Measurements from ENCODE around the gene KIAA0040. TPM values are rescaled to one million over a fixed set of nuclear protein-coding genes. Genes with fewer than 3 reads are reported as not detected.

Gene KIAA0040
- total and polyA plus RNA-seq, 10 of the 15 experiments (the other 5 are each of a cell fraction or from before 2014, with no cell fraction given): 7.6 to 47.7 (median 23.5) TPM

DNA sequence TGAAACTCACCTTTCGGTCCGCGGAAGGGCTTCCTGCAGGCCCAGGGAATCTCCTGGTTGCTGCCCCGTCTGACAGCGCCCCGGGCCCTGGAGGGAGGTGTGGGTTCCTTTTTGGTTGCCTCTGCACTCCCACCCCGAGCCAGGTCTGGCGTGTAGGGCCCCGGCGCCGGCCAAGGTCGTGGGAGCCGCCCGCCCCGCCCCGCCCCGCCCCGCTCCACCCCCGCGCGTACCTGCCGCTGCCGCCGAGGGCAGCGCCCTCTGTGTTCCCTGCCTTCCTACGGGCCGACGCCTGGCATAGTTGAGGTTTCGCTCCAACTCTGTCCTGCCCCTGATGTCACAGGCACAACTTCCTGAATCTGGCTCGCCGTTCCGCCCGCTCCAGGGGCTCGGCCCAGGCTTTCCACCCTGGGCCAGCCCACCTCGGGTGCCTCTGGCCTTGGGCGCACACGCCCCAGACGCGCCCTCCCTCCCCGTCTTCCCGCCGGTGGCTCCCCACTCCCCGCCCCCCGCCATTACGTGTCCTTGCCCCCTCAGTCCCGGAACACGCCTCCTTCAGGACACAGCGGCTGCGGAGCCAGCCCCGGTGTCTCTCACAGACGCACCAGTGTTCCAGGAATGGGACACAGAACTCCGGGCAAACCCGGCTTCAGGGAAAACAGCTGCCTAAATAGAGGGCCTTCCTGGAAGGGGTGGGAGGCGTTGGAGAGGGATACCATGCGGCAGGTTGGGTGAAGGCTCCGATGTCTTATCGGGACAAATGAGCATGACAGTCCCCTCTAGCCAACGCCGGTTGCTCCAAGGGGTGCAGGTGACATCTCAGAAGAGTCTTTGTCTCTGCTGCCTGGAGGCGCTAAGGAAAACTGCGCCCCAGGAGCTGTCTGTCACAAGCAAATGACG, at the start of gene KIAA0040 (continued):
- TF ChIP-seq EP300 (IDR thresholded peaks at IDR 0.05; ENCODE audit: borderline replicate concordance in 1 of 2, control insufficient read depth in 1 of 2, low read depth in 2 of 2, low read length in 2 of 2) (no peak), RCOR1 (conservative IDR thresholded peaks at IDR 0.05; ENCODE audit: low read depth, low read length) (no peak), ETV6 (conservative IDR thresholded peaks at IDR 0.05 in 1 of 2, IDR thresholded peaks at IDR 0.05 in 1 of 2; ENCODE audit: borderline replicate concordance in 1 of 2, low read depth in 1 of 2) (no peak), BCL3 (IDR thresholded peaks at IDR 0.05; ENCODE audit: borderline replicate concordance, insufficient read depth, low read depth, low read length, poor library complexity, severe bottlenecking) (no peak), ZSCAN29 (IDR thresholded peaks at IDR 0.05) (no peak), PML (IDR thresholded peaks at IDR 0.05; ENCODE audit: low read length) (no peak), TBL1XR1 (IDR thresholded peaks at IDR 0.05; ENCODE audit: low read depth, low read length) (no peak), CUX1 (IDR thresholded peaks at IDR 0.05; ENCODE audit: insufficient replicate concordance, low read depth, low read length) (no peak), MAX (IDR thresholded peaks at IDR 0.05; ENCODE audit: low read depth, low read length) (no peak), MXI1 (IDR thresholded peaks at IDR 0.05; ENCODE audit: low read depth, low read length) (no peak), BHLHE40 (IDR thresholded peaks at IDR 0.05; ENCODE audit: borderline replicate concordance in 1 of 2, low read depth in 2 of 2, low read length in 1 of 2) (peak in 1 of 2 experiments; percentile 33; a peak in 1 of 4 replicates), ASH2L (IDR thresholded peaks at IDR 0.05; ENCODE audit: borderline replicate concordance, low read depth) (no peak), IKZF2 (IDR thresholded peaks at IDR 0.05) (peak; percentile 31 to 37; a peak in 1 of 4 replicates), CREB1 (IDR thresholded peaks at IDR 0.05; ENCODE audit: low read depth) (0 out of 2 replicates have a peak, but pooled peaks have one; percentile 22), POLR2A (IDR thresholded peaks at IDR 0.05; ENCODE audit: low read depth, low read length) (peak; percentile 72), FOS (IDR thresholded peaks at IDR 0.05; ENCODE audit: borderline replicate concordance, extremely low read depth, insufficient read length) (no peak), TARDBP (IDR thresholded peaks at IDR 0.05; ENCODE audit: borderline replicate concordance) (no peak), IRF4 (IDR thresholded peaks at IDR 0.05; ENCODE audit: low read depth, low read length) (no peak), BCLAF1 (IDR thresholded peaks at IDR 0.05) (no peak)
